IMR-90 (cell line): ENCODE measurements around the gene RIOK1. TPM values are rescaled to one million over a fixed set of nuclear protein-coding genes. Genes with fewer than 3 reads are reported as not detected.

Source experiments
- ATAC-seq: fragments of 200-7000 bp; cut with Tn5 transposase; 2 replicates; pipeline ENCODE4 v1.9.1; 2020; ENCODE audit warnings: low read depth, mild to moderate bottlenecking, moderate library complexity
- BruUV-seq: library from RNA; stranded (reverse); fragments of 400-500 nt; replicated peaks from 2 replicates; lab custom pipeline; 2021; lab: Mats Ljungman, UMichigan
- CTCF ChIA-PET: fragments of 300-600 bp; formaldehyde crosslinking; extraction: SDS; loops from one replicate; lab custom pipeline; 2021; ENCODE audit warnings: antibody characterized with exemption; lab: Yijun Ruan, JAX
- POLR2A ChIA-PET: fragments of 300-600 bp; sonication (Branson Sonifier 250); formaldehyde crosslinking; loops from one replicate; lab custom pipeline; 2022; ENCODE audit warnings: antibody characterized with exemption; ENCODE audit not compliant: unreplicated experiment; lab: Charles Lee
- DNase-seq: peaks from one replicate; pipeline ENCODE4 v3.0.0; 2013
- H2AFZ ChIP-seq: replicated peaks from 2 replicates; pipeline ENCODE3; 2013; ENCODE audit warnings: low read length, mild to moderate bottlenecking; ENCODE audit not compliant: poor library complexity
- H2AK5ac ChIP-seq: 2 replicates; pipeline ENCODE4 v1.6.1; 2013; ENCODE audit warnings: low read depth, low read length, inconsistent platforms
- H2AK9ac ChIP-seq: replicated peaks from 2 replicates; pipeline ENCODE3; 2013; ENCODE audit warnings: mild to moderate bottlenecking, low read depth, low read length, moderate library complexity; ENCODE audit not compliant: poor library complexity
- H2BK120ac ChIP-seq: 2 replicates; pipeline ENCODE4 v1.6.1; 2013; ENCODE audit warnings: low read depth, low read length, inconsistent platforms
- H2BK15ac ChIP-seq: 3 replicates; pipeline ENCODE4 v1.6.1; 2013; ENCODE audit warnings: low read depth, low read length, inconsistent platforms
- H2BK20ac ChIP-seq: 2 replicates; pipeline ENCODE4 v1.6.1; 2013; ENCODE audit warnings: low read depth, mild to moderate bottlenecking, inconsistent platforms, low read length, moderate library complexity
- H2BK5ac ChIP-seq: 2 replicates; pipeline ENCODE4 v1.6.1; 2013; ENCODE audit warnings: mild to moderate bottlenecking, low read depth, low read length, inconsistent platforms; ENCODE audit not compliant: poor library complexity, severe bottlenecking
- H3K14ac ChIP-seq: replicated peaks from 2 replicates; pipeline ENCODE4 v1.6.1; 2013; ENCODE audit warnings: low read depth, low read length, inconsistent platforms
- H3K18ac ChIP-seq: 2 replicates; pipeline ENCODE4 v1.6.1; 2013; ENCODE audit warnings: low read depth, low read length, control low read depth
- H3K23ac ChIP-seq: 2 replicates; pipeline ENCODE4 v1.6.1; 2013; ENCODE audit warnings: low read depth, low read length, inconsistent platforms
- H3K27ac ChIP-seq: 2 replicates; pipeline ENCODE4 v1.5.1; 2013; ENCODE audit warnings: mild to moderate bottlenecking, control low read depth, low read length; ENCODE audit not compliant: insufficient read depth
- H3K27me3 ChIP-seq: 2 replicates; pipeline ENCODE4 v1.6.1; 2013; ENCODE audit warnings: low read length; ENCODE audit not compliant: control insufficient read depth, insufficient read depth
- H3K36me3 ChIP-seq: 2 replicates; pipeline ENCODE4 v1.6.1; 2013; ENCODE audit warnings: low read length, mixed read lengths; ENCODE audit not compliant: control insufficient read depth, insufficient read depth
- H3K4ac ChIP-seq: 2 replicates; pipeline ENCODE4 v1.6.1; 2013; ENCODE audit warnings: low read depth, low read length, inconsistent platforms
- H3K4me1 ChIP-seq: 2 replicates; pipeline ENCODE4 v1.6.1; 2013; ENCODE audit warnings: low read length, mixed read lengths; ENCODE audit not compliant: control insufficient read depth, insufficient read depth
- H3K4me2 ChIP-seq: 2 replicates; pipeline ENCODE4 v1.6.1; 2013; ENCODE audit warnings: low read depth, mild to moderate bottlenecking, control low read depth, low read length, moderate library complexity
- H3K4me3 ChIP-seq: 2 replicates; pipeline ENCODE4 v1.5.1; 2013; ENCODE audit warnings: low read depth, mild to moderate bottlenecking, control low read depth, low read length, moderate library complexity; ENCODE audit not compliant: insufficient read depth
- H3K56ac ChIP-seq: 2 replicates; pipeline ENCODE4 v1.6.1; 2013; ENCODE audit warnings: low read length, inconsistent platforms; ENCODE audit not compliant: insufficient read depth; ENCODE audit errors: extremely low read depth
- H3K79me1 ChIP-seq, 2 experiments: 2 replicates each; pipeline ENCODE4 v1.6.1; 2013; ENCODE audit warnings: low read length in 2 of 2, inconsistent platforms in 1 of 2, low read depth in 1 of 2
- H3K9ac ChIP-seq: 2 replicates; pipeline ENCODE4 v1.6.1; 2013; ENCODE audit warnings: low read depth, low read length, control low read depth
- H3K9me1 ChIP-seq: 2 replicates; pipeline ENCODE4 v1.6.1; 2013; ENCODE audit warnings: low read length, inconsistent platforms; ENCODE audit not compliant: insufficient read depth
- H3K9me3 ChIP-seq: 2 replicates; pipeline ENCODE4 v1.6.1; 2013; ENCODE audit warnings: low read length; ENCODE audit not compliant: control insufficient read depth, insufficient read depth
- H4K20me1 ChIP-seq: 2 replicates; pipeline ENCODE4 v1.6.1; 2013; ENCODE audit warnings: low read length, inconsistent platforms; ENCODE audit not compliant: insufficient read depth
- H4K5ac ChIP-seq: 2 replicates; pipeline ENCODE4 v1.6.1; 2013; ENCODE audit warnings: mild to moderate bottlenecking, low read depth, low read length, control low read depth
- H4K8ac ChIP-seq, 2 experiments: 2 replicates each; pipeline ENCODE4 v1.6.1; 2013; ENCODE audit warnings: low read depth in 2 of 2, low read length in 2 of 2, control low read depth in 1 of 2, inconsistent platforms in 1 of 2
- H4K91ac ChIP-seq: 2 replicates; pipeline ENCODE4 v1.6.1; 2013; ENCODE audit warnings: low read depth, low read length, inconsistent platforms; ENCODE audit not compliant: insufficient read depth
- BHLHE40 ChIP-seq: fragments of 150-350 bp; IDR thresholded peaks from 2 replicates; pipeline ENCODE4 v1.6.1; 2016; ENCODE audit warnings: mild to moderate bottlenecking, low read depth, low read length
- CEBPB ChIP-seq: IDR thresholded peaks from 2 replicates; pipeline ENCODE4 v1.6.1; 2012; ENCODE audit warnings: low read depth, low read length, improper control_type of control experiment
- CHD1 ChIP-seq: IDR thresholded peaks from 2 replicates; pipeline ENCODE4 v1.6.1; 2012; ENCODE audit warnings: low read depth, low read length, improper control_type of control experiment
- CTCF ChIP-seq: conservative IDR thresholded peaks from 2 replicates; pipeline ENCODE4 v1.5.1; 2012; ENCODE audit warnings: mild to moderate bottlenecking, low read depth, low read length, improper control_type of control experiment
- ELK1 ChIP-seq: fragments of 150-350 bp; IDR thresholded peaks from 2 replicates; pipeline ENCODE4 v1.6.1; 2016; ENCODE audit warnings: low read depth, mild to moderate bottlenecking, low read length, moderate library complexity, borderline replicate concordance
- FOS ChIP-seq: fragments of 150-350 bp; IDR thresholded peaks from 2 replicates; pipeline ENCODE4 v1.6.1; 2016; ENCODE audit warnings: low read depth, low read length
- MAFK ChIP-seq: IDR thresholded peaks from 2 replicates; pipeline ENCODE4 v1.6.1; 2012; ENCODE audit warnings: low read depth, low read length, improper control_type of control experiment
- MXI1 ChIP-seq: IDR thresholded peaks from 2 replicates; pipeline ENCODE4 v1.6.1; 2012; ENCODE audit warnings: low read depth, mild to moderate bottlenecking, low read length, moderate library complexity, borderline replicate concordance
- NFE2L2 ChIP-seq: fragments of 150-350 bp; IDR thresholded peaks from 2 replicates; pipeline ENCODE4 v1.6.1; 2016; ENCODE audit warnings: low read depth, mild to moderate bottlenecking, low read length
- POLR2A ChIP-seq: IDR thresholded peaks from 2 replicates; pipeline ENCODE4 v1.6.1; 2012; ENCODE audit warnings: mild to moderate bottlenecking, low read depth, low read length
- RAD21 ChIP-seq: IDR thresholded peaks from 2 replicates; pipeline ENCODE4 v1.6.1; 2012; ENCODE audit warnings: low read length, improper control_type of control experiment
- RCOR1 ChIP-seq: IDR thresholded peaks from 2 replicates; pipeline ENCODE4 v1.6.1; 2012; ENCODE audit warnings: mild to moderate bottlenecking, low read length, improper control_type of control experiment; ENCODE audit not compliant: insufficient replicate concordance
- SMC3 ChIP-seq: fragments of 150-350 bp; IDR thresholded peaks from 2 replicates; pipeline ENCODE4 v1.6.1; 2016; ENCODE audit warnings: low read depth, mild to moderate bottlenecking, antibody characterized with exemption, low read length, moderate library complexity
- WGBS, 2 experiments: methylation state at CpG; one replicate each; pipeline versions ENCODE4 v1.1.5 to v1.1.7; 2013; ENCODE audit warnings: missing lambda C conversion rate in 2 of 2; ENCODE audit not compliant: insufficient read length in 1 of 2; ENCODE audit errors: extremely low coverage in 2 of 2; 5-methylcytosine and 5-hydroxymethylcytosine counted together
- dilution Hi-C: fragments of 300-500 bp; cut with HindIII; formaldehyde crosslinking; loops from one replicate; pipeline ENCODE4 v1.14.3; 2018; ENCODE audit warnings: low sequenced_read_pairs; ENCODE audit not compliant: unreplicated experiment
- in situ Hi-C: fragments of 300-500 bp; cut with MboI; formaldehyde crosslinking; loops from 3 replicates; pipeline ENCODE4 v1.14.3; 2019; ENCODE audit warnings: low sequenced_read_pairs, inconsistent platforms, mixed read lengths
- intact Hi-C: fragments of 100-400 bp; cut with micrococcal nuclease; formaldehyde crosslinking; loops from 2 replicates; pipeline ENCODE4 v1.10.0; 2022
- polyA plus RNA-seq, 3 experiments: library from polyadenylated mRNA; depleted of rRNA; stranded (reverse); fragments of >200 nt; gene quantifications; 2 replicates each; pipeline ENCODE4 v1.2.3, GENCODE V29; 2012; ENCODE audit warnings: low replicate concordance in 1 of 3
- total RNA-seq: library from RNA; depleted of rRNA; stranded (reverse); fragments of >200 nt; gene quantifications from 2 replicates; pipeline ENCODE4 v1.2.3, GENCODE V29; 2012
- TF ChIP-seq, protein P1 (sequence below): fragments of 150-350 bp; IDR thresholded peaks from 2 replicates; pipeline ENCODE4 v1.6.1; 2017; ENCODE audit warnings: mild to moderate bottlenecking, antibody characterized with exemption, low read length, low read depth

Gene RIOK1
- total and polyA plus RNA-seq, 2 of the 4 experiments (the other 2 are of a cell fraction) = 17.0 to 17.8 TPM

DNA sequence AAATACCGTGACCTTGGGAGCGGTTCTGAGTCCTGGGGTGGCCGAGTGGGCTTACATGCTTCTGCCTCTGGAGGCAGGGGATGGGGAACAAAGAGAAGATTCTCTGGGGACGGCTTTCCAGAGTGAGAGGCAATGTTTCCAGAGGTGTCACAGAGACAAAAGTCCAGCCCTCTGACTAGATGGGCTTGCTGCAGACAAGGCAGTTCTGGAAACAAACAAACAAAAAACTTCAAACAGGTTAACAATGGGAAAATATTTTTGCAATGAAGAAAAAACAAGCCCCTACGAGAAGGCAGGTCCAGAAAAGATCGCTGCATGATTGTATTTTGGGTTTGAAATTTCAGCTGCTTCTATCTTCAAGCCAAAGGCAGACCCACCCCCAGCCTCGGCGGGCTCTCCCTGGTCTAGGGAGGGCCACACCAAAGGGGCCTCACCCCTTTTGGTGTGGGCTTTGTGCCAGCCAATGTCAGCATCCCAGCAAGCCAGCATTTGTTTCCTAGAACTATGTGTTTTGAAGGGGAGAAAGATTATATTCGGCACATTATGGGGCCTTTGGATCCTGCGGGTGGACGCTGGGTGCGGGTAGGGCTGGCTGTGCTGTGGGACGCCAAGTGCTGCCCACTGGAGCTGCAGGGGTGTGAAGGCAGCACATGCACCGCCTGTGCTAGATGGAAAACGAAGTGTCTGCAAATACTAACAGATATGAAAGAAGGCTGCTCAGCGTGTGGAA lies 42.9 kb downstream of the RIOK1 start:
- Histone ChIP-seq H3K18ac (no peak overlapping the region), H4K8ac (no peak overlapping the region), H3K4me3 (no peak overlapping the region), H3K4ac (no peak overlapping the region), H2AK5ac (no peak overlapping the region), H3K27me3 (no peaks in the 10 kb centered on the region; the same call in 1 of the 2 replicates), H3K9me1 (peaks cover 3% of the 10 kb centered on the region; the same call in 1 of the 2 replicates), H2BK20ac (no peak overlapping the region), H3K4me2 (0 out of 2 replicates have a peak overlapping the region, but pooled peaks have one; percentile 9), H2AK9ac (no peak overlapping the region), H3K79me1 (no peaks in the 10 kb centered on the region), H4K5ac (no peak overlapping the region), H3K23ac (no peak overlapping the region), H2BK120ac (no peak overlapping the region), H2BK5ac (no peak overlapping the region), H4K20me1 (no peaks in the 10 kb centered on the region), H3K9ac (no peak overlapping the region), H3K4me1 (peaks cover 5% of the 10 kb centered on the region; the same call in 1 of the 2 replicates), H4K91ac (no peak overlapping the region), H2BK15ac (no peak overlapping the region), H3K36me3 (no peaks in the 10 kb centered on the region), H3K27ac (no peak overlapping the region), H3K56ac (no peak overlapping the region), H3K14ac (no peak overlapping the region), H3K9me3 (no peaks in the 10 kb centered on the region), H2AFZ (peak overlapping the region; percentile 68)
- intact Hi-C loops (no loop called here), dilution Hi-C loops (no loop called here), in situ Hi-C loops (no loop called here)
- CTCF ChIA-PET = interaction anchor here (0.5 kb wide), 1 partner anchor 76 kb away, joined by 3 read pairs; no protein-coding TSS in a partner anchor
- no TSS peak for BruUV-seq
- POLR2A ChIA-PET = no interaction called here
- TF ChIP-seq CHD1 (no peak), SMC3 (no peak), CEBPB (no peak), MAFK (no peak), RAD21 (no peak), ELK1 (no peak), CTCF (no peak), MXI1 (no peak), BHLHE40 (no peak), POLR2A (no peak), NFE2L2 (no peak), RCOR1 (no peak), FOS (no peak)
- TF ChIP-seq, protein P1, sequence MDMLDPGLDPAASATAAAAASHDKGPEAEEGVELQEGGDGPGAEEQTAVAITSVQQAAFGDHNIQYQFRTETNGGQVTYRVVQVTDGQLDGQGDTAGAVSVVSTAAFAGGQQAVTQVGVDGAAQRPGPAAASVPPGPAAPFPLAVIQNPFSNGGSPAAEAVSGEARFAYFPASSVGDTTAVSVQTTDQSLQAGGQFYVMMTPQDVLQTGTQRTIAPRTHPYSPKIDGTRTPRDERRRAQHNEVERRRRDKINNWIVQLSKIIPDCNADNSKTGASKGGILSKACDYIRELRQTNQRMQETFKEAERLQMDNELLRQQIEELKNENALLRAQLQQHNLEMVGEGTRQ = no peak
- WGBS, 2 experiments = 30% methylated on average over 2 of the region's 16 CpGs; no CpG with 5 or more reads in 1 of the 2 experiments
- DNase-seq (no peak), ATAC-seq (peak; percentile 32; the same call in 1 of the 2 replicates)
